Measurements from ENCODE around the gene EBLN2. TPM values are rescaled to one million over a fixed set of nuclear protein-coding genes. Genes with fewer than 3 reads are reported as not detected.

EBLN2 gene
- total RNA-seq: 1 to 10 TPM; 7.0 to 7.4 TPM

GRCh38 chr3:73061416-73061815, at the start of gene EBLN2:
TSS of gene EBLN2 (plus strand) at chr3:73061659. CDS start at chr3:73062082, 423 bp downstream.
- Mint-ChIP-seq H3K36me3 (ENCODE audit: insufficient read depth in 2 of 2) (peaks cover 0 to 27% of the 10 kb centered on the region in 2 donors), H3K4me3 (no peak within 1 kb of the TSS), H3K27ac (no peak within 1 kb of the TSS), H3K27me3 (ENCODE audit: low read depth) (no peaks in the 10 kb centered on the region), H3K9me3 (no peaks in the 10 kb centered on the region), H3K4me1 (ENCODE audit: low read depth) (peaks cover 7% of the 10 kb centered on the region)
- DNase-seq (no peak), ATAC-seq (replicated peaks in 1 of 2) (no peak)

GRCh38 chr3:73018298-73018697, 43.2 kb upstream of the EBLN2 start:
- no peak for DNase-seq
- Mint-ChIP-seq H3K36me3 (ENCODE audit: insufficient read depth in 2 of 2) (peaks cover 1 to 25% of the 10 kb centered on the region in 2 donors), H3K4me1 (ENCODE audit: low read depth) (peaks cover 56% of the 10 kb centered on the region), H3K27me3 (ENCODE audit: low read depth) (no peaks in the 10 kb centered on the region), H3K9me3 (no peaks in the 10 kb centered on the region), H3K27ac (peak overlapping the region; percentile 53), H3K4me3 (peak overlapping the region; percentile 10 to 35)
- ATAC-seq (replicated peaks in 1 of 2): no peak

- Mint-ChIP-seq H3K9me3 (no peaks in the 10 kb centered on the region), H3K36me3 (ENCODE audit: insufficient read depth in 2 of 2) (peaks cover 1 to 25% of the 10 kb centered on the region in 2 donors), H3K4me1 (ENCODE audit: low read depth) (peaks cover 56% of the 10 kb centered on the region), H3K27me3 (ENCODE audit: low read depth) (no peaks in the 10 kb centered on the region), H3K27ac (peak overlapping the region; percentile 53), H3K4me3 (peak overlapping the region; percentile 0 to 35)
- ATAC-seq (replicated peaks in 1 of 2) (peak; percentile 82 to 84), DNase-seq (no peak)
Measured at GRCh38 chr3:73018790-73019441, 42.5 kb upstream of the EBLN2 start.

GRCh38 chr3:73021301-73021835, 40.1 kb upstream of the EBLN2 start:
- Mint-ChIP-seq H3K4me1 (ENCODE audit: low read depth) (peaks cover 59% of the 10 kb centered on the region), H3K27me3 (ENCODE audit: low read depth) (no peaks in the 10 kb centered on the region), H3K36me3 (ENCODE audit: insufficient read depth in 2 of 2) (peaks cover 0 to 15% of the 10 kb centered on the region in 2 donors), H3K9me3 (no peaks in the 10 kb centered on the region), H3K27ac (no peak overlapping the region), H3K4me3 (no peak overlapping the region)
- no peak for ATAC-seq (replicated peaks in 1 of 2)
- no peak for DNase-seq

- Mint-ChIP-seq H3K4me1 (ENCODE audit: low read depth) (peaks cover 69% of the 10 kb centered on the region), H3K9me3 (no peaks in the 10 kb centered on the region), H3K27me3 (ENCODE audit: low read depth) (no peaks in the 10 kb centered on the region), H3K27ac (no peak overlapping the region), H3K36me3 (ENCODE audit: insufficient read depth in 2 of 2) (peaks cover 6 to 15% of the 10 kb centered on the region in 2 donors), H3K4me3 (no peak overlapping the region)
- DNase-seq: no peak
- no peak for ATAC-seq (replicated peaks in 1 of 2)
Measured at GRCh38 chr3:73024836-73025235, 36.6 kb upstream of the EBLN2 start.

GRCh38 chr3:73026111-73026759, 35.2 kb upstream of the EBLN2 start:
- no peak for ATAC-seq (replicated peaks in 1 of 2)

GRCh38 chr3:73026760-73027113, 34.7 kb upstream of the EBLN2 start:
- DNase-seq: no peak

More at GRCh38 chr3:73026111-73026759, 35.2 kb upstream of the EBLN2 start:
- peaks cover 10 to 18% of the 10 kb centered on the region in 2 donors for H3K36me3 Mint-ChIP-seq (ENCODE audit: insufficient read depth in 2 of 2)
- DNase-seq: no peak
- no peak overlapping the region for H3K27ac Mint-ChIP-seq
- H3K4me1 Mint-ChIP-seq (ENCODE audit: low read depth): peaks cover 76% of the 10 kb centered on the region
- H3K27me3 Mint-ChIP-seq (ENCODE audit: low read depth): no peaks in the 10 kb centered on the region
- no peaks in the 10 kb centered on the region for H3K9me3 Mint-ChIP-seq
- H3K4me3 Mint-ChIP-seq: no peak overlapping the region

GRCh38 chr3:73028803-73029202, 32.7 kb upstream of the EBLN2 start:
- Mint-ChIP-seq H3K36me3 (ENCODE audit: insufficient read depth in 2 of 2) (peaks cover 10 to 18% of the 10 kb centered on the region in 2 donors), H3K4me3 (peak overlapping the region; percentile 25 to 52), H3K4me1 (ENCODE audit: low read depth) (peaks cover 83% of the 10 kb centered on the region), H3K27me3 (ENCODE audit: low read depth) (no peaks in the 10 kb centered on the region), H3K27ac (peak overlapping the region; percentile 83), H3K9me3 (no peaks in the 10 kb centered on the region)
- ATAC-seq (replicated peaks in 1 of 2) (peak; percentile 48 to 50), DNase-seq (no peak)

More at GRCh38 chr3:73026760-73027113, 34.7 kb upstream of the EBLN2 start:
- no peak overlapping the region for H3K4me3 Mint-ChIP-seq
- ATAC-seq (replicated peaks in 1 of 2): no peak
- peaks cover 75% of the 10 kb centered on the region for H3K4me1 Mint-ChIP-seq (ENCODE audit: low read depth)
- no peaks in the 10 kb centered on the region for H3K9me3 Mint-ChIP-seq
- H3K36me3 Mint-ChIP-seq (ENCODE audit: insufficient read depth in 2 of 2): peaks cover 10 to 18% of the 10 kb centered on the region in 2 donors
- no peak overlapping the region for H3K27ac Mint-ChIP-seq
- no peaks in the 10 kb centered on the region for H3K27me3 Mint-ChIP-seq (ENCODE audit: low read depth)

- Mint-ChIP-seq H3K4me1 (ENCODE audit: low read depth) (peaks cover 84% of the 10 kb centered on the region), H3K27ac (peak overlapping the region; percentile 40), H3K36me3 (ENCODE audit: insufficient read depth in 2 of 2) (peaks cover 12 to 21% of the 10 kb centered on the region in 2 donors), H3K9me3 (no peaks in the 10 kb centered on the region), H3K4me3 (peak overlapping the region; percentile 25 to 48), H3K27me3 (ENCODE audit: low read depth) (no peaks in the 10 kb centered on the region)
- DNase-seq: peak in 1 of 2 donors; percentile 16
- ATAC-seq (replicated peaks in 1 of 2): peak; percentile 94 to 97
Measured at GRCh38 chr3:73029321-73029796, 32.1 kb upstream of the EBLN2 start.

GRCh38 chr3:73030073-73030597, 31.3 kb upstream of the EBLN2 start:
- no peaks in the 10 kb centered on the region for H3K9me3 Mint-ChIP-seq
- H3K27me3 Mint-ChIP-seq (ENCODE audit: low read depth): no peaks in the 10 kb centered on the region
- H3K27ac Mint-ChIP-seq: peak overlapping the region; percentile 40
- no peak for DNase-seq
- no peak for ATAC-seq (replicated peaks in 1 of 2)
- H3K36me3 Mint-ChIP-seq (ENCODE audit: insufficient read depth in 2 of 2): peaks cover 13 to 26% of the 10 kb centered on the region in 2 donors
- peaks cover 84% of the 10 kb centered on the region for H3K4me1 Mint-ChIP-seq (ENCODE audit: low read depth)
- peak overlapping the region; percentile 25 to 48 for H3K4me3 Mint-ChIP-seq

GRCh38 chr3:73031573-73032103, 29.8 kb upstream of the EBLN2 start:
- no peak overlapping the region for H3K4me3 Mint-ChIP-seq
- H3K4me1 Mint-ChIP-seq (ENCODE audit: low read depth): peaks cover 93% of the 10 kb centered on the region
- peaks cover 13 to 27% of the 10 kb centered on the region in 2 donors for H3K36me3 Mint-ChIP-seq (ENCODE audit: insufficient read depth in 2 of 2)
- ATAC-seq (replicated peaks in 1 of 2) (no peak), DNase-seq (no peak)
- H3K27me3 Mint-ChIP-seq (ENCODE audit: low read depth): no peaks in the 10 kb centered on the region
- no peak overlapping the region for H3K27ac Mint-ChIP-seq
- H3K9me3 Mint-ChIP-seq: no peaks in the 10 kb centered on the region

GRCh38 chr3:73036694-73037591, 24.5 kb upstream of the EBLN2 start:
- Mint-ChIP-seq H3K9me3 (no peaks in the 10 kb centered on the region), H3K36me3 (ENCODE audit: insufficient read depth in 2 of 2) (peaks cover 7 to 15% of the 10 kb centered on the region in 2 donors), H3K4me1 (ENCODE audit: low read depth) (peaks cover 92% of the 10 kb centered on the region), H3K27me3 (ENCODE audit: low read depth) (no peaks in the 10 kb centered on the region), H3K27ac (peak overlapping the region; percentile 60), H3K4me3 (peak overlapping the region in 1 of 2 donors; percentile 26)
- ATAC-seq (replicated peaks in 1 of 2) (peak; percentile 22 to 34), DNase-seq (no peak)

Data from activated T-cell treated with anti-CD3 and anti-CD28 coated beads, Interleukin-2, amount 50 U/mL, for 72 hours (primary cell).